Activated CD4-positive, alpha-beta T cell treated with anti-CD3 and anti-CD28 coated beads, Interleukin-2, amount 10 ng/mL, durations not matched to agents 24 days and 14 days (primary cell): Measurements from ENCODE around the gene PHKG1. TPM values are rescaled to one million over a fixed set of nuclear protein-coding genes. Genes with fewer than 3 reads are reported as not detected.
"Not testable (repeated sequence)": the region's sequence is repeated elsewhere in the genome, so short reads cannot be mapped to it uniquely, and the experiment has no call there.

Source experiments
- DNase-seq: peaks from one replicate; pipeline ENCODE4 v3.0.0; 2022
- H3K27ac Mint-ChIP-seq: one replicate; pipeline ENCODE4 v1.8.0; 2022; ENCODE audit warnings: mild to moderate bottlenecking, mixed read lengths
- H3K27me3 Mint-ChIP-seq: one replicate; pipeline ENCODE4 v1.8.0; 2022; ENCODE audit warnings: mixed read lengths
- H3K36me3 Mint-ChIP-seq: one replicate; pipeline ENCODE4 v1.8.0; 2022; ENCODE audit warnings: low read depth, mild to moderate bottlenecking, mixed read lengths
- H3K4me1 Mint-ChIP-seq: one replicate; pipeline ENCODE4 v1.8.0; 2021; ENCODE audit warnings: mixed read lengths
- H3K4me3 Mint-ChIP-seq: one replicate; pipeline ENCODE4 v1.8.0; 2022; ENCODE audit warnings: mild to moderate bottlenecking, moderate library complexity, mixed read lengths
- H3K9me3 Mint-ChIP-seq: one replicate; pipeline ENCODE4 v1.8.0; 2021; ENCODE audit warnings: mixed read lengths
- intact Hi-C: fragments of 100-400 bp; cut with micrococcal nuclease; formaldehyde crosslinking; loops from one replicate; pipeline ENCODE4 v1.15.1; 2023
- total RNA-seq: library from RNA; stranded (reverse); gene quantifications from 2 replicates; pipeline ENCODE4 v1.2.3, GENCODE V29; 2022

Gene PHKG1
- total RNA-seq, 1 donor from 2014 or later, result 5.0 TPM

GRCh38 chr7:56074371-56074791 lies 18.4 kb downstream of the PHKG1 start:
- Mint-ChIP-seq H3K4me3 (no peak overlapping the region), H3K27me3 (no peaks in the 10 kb centered on the region), H3K27ac (no peak overlapping the region), H3K4me1 (peaks cover 5% of the 10 kb centered on the region), H3K9me3 (no peaks in the 10 kb centered on the region), H3K36me3 (peaks cover 32% of the 10 kb centered on the region)
- DNase-seq, result peak; percentile 92
- intact Hi-C loops, result loop anchor here (1.0 kb wide), 2 partner anchors 69 to 433 kb away; no protein-coding TSS in a partner anchor

GRCh38 chr7:56066376-56066775 lies 26.4 kb downstream of the PHKG1 start:
- H3K4me3 Mint-ChIP-seq, H3K27me3 Mint-ChIP-seq, DNase-seq, H3K9me3 Mint-ChIP-seq, intact Hi-C loops, H3K27ac Mint-ChIP-seq: not testable (repeated sequence)
- peaks cover 42% of the 10 kb centered on the region for H3K36me3 Mint-ChIP-seq
- peaks cover 25% of the 10 kb centered on the region for H3K4me1 Mint-ChIP-seq

GRCh38 chr7:56063882-56064625 lies 28.7 kb downstream of the PHKG1 start, which contains the start of gene SUMF2:
Gene SUMF2, plus strand, starts transcription at chr7:56064286. Its CDS starts 26 bp downstream, at chr7:56064312.
- peaks cover 50% of the 10 kb centered on the region for H3K36me3 Mint-ChIP-seq

GRCh38 chr7:56063500-56063881 lies 29.3 kb downstream of the PHKG1 start:
- peak overlapping the region; percentile 96 for H3K27ac Mint-ChIP-seq

More at GRCh38 chr7:56063882-56064625, 28.7 kb downstream of the PHKG1 start, which contains the start of gene SUMF2:
- Mint-ChIP-seq H3K27ac (peak within 1 kb of the TSS; percentile 96), H3K27me3 (peaks cover 2% of the 10 kb centered on the region), H3K4me1 (peaks cover 34% of the 10 kb centered on the region), H3K9me3 (no peaks in the 10 kb centered on the region), H3K4me3 (peak within 1 kb of the TSS; percentile 94)
- DNase-seq, result peak; percentile 97
- intact Hi-C loops, result loop anchor here (1.0 to 2.0 kb wide), 4 partner anchors 13 to 99 kb away; partner anchors contain the start of genes CCT6A, CHCHD2, NIPSNAP2 and PSPH

GRCh38 chr7:56062382-56062781 lies 30.4 kb downstream of the PHKG1 start:
- intact Hi-C loops, result loop anchor here (2.0 kb wide), 1 partner anchor 98 kb away; the partner anchor contains the start of gene NIPSNAP2
- Mint-ChIP-seq H3K27me3 (peaks cover 2% of the 10 kb centered on the region), H3K9me3 (no peaks in the 10 kb centered on the region), H3K36me3 (peaks cover 60% of the 10 kb centered on the region), H3K27ac (peak overlapping the region; percentile 85), H3K4me1 (peaks cover 38% of the 10 kb centered on the region), H3K4me3 (peak overlapping the region; percentile 52)
- no peak for DNase-seq

More at GRCh38 chr7:56063500-56063881, 29.3 kb downstream of the PHKG1 start:
- Mint-ChIP-seq H3K4me1 (peaks cover 34% of the 10 kb centered on the region), H3K36me3 (peaks cover 49% of the 10 kb centered on the region), H3K4me3 (peak overlapping the region; percentile 94), H3K27me3 (peaks cover 2% of the 10 kb centered on the region), H3K9me3 (no peaks in the 10 kb centered on the region)
- no peak for DNase-seq
- intact Hi-C loops, result loop anchor here (2.0 kb wide), 1 partner anchor 99 kb away; the partner anchor contains the start of gene NIPSNAP2

GRCh38 chr7:56053993-56054392 lies 38.8 kb downstream of the PHKG1 start:
- DNase-seq, result no peak
- Mint-ChIP-seq H3K9me3 (no peaks in the 10 kb centered on the region), H3K4me3 (peak overlapping the region; percentile 33), H3K27ac (no peak overlapping the region), H3K4me1 (peaks cover 30% of the 10 kb centered on the region), H3K36me3 (peaks cover 61% of the 10 kb centered on the region), H3K27me3 (no peaks in the 10 kb centered on the region)
- intact Hi-C loops, result loop anchor here (5.0 kb wide), 3 partner anchors 102 to 482 kb away; partner anchors contain the start of genes MRPS17, VOPP1 and ZNF713

GRCh38 chr7:56053379-56053778 lies 39.4 kb downstream of the PHKG1 start:
- no peaks in the 10 kb centered on the region for H3K27me3 Mint-ChIP-seq
- no peak overlapping the region for H3K27ac Mint-ChIP-seq
- intact Hi-C loops, result loop anchor here (5.0 kb wide), 3 partner anchors 101 to 481 kb away; partner anchors contain the start of genes MRPS17, VOPP1 and ZNF713
- no peak for DNase-seq
- H3K4me3 Mint-ChIP-seq, result peak overlapping the region; percentile 100
- no peaks in the 10 kb centered on the region for H3K9me3 Mint-ChIP-seq
- peaks cover 55% of the 10 kb centered on the region for H3K36me3 Mint-ChIP-seq
- peaks cover 31% of the 10 kb centered on the region for H3K4me1 Mint-ChIP-seq

GRCh38 chr7:56051339-56052191 lies 41.2 kb downstream of the PHKG1 start, which contains the start of the genes CCT6A and PSPH:
Gene CCT6A, plus strand, starts transcription at chr7:56051765. Its CDS starts 84 bp downstream, at chr7:56051849.
Gene PSPH, minus strand, starts transcription at chr7:56051444. Its CDS starts 30,232 bp downstream, at chr7:56021212.
- no peaks in the 10 kb centered on the region for H3K9me3 Mint-ChIP-seq
- peak; percentile 98 for DNase-seq
- H3K4me3 Mint-ChIP-seq, result peak within 1 kb of the TSS; percentile 100
- peaks cover 38% of the 10 kb centered on the region for H3K36me3 Mint-ChIP-seq
- no peaks in the 10 kb centered on the region for H3K27me3 Mint-ChIP-seq
- intact Hi-C loops, result loop anchor here (1.0 to 5.0 kb wide), 8 partner anchors 13 to 685 kb away; partner anchors contain the start of genes CHCHD2, MRPS17, SUMF2 and VOPP1
- H3K4me1 Mint-ChIP-seq, result peaks cover 29% of the 10 kb centered on the region
- H3K27ac Mint-ChIP-seq, result peak within 1 kb of the TSS; percentile 98

- peaks cover 34% of the 10 kb centered on the region for H3K36me3 Mint-ChIP-seq
- H3K27me3 Mint-ChIP-seq, result no peaks in the 10 kb centered on the region
- H3K4me1 Mint-ChIP-seq, result peaks cover 26% of the 10 kb centered on the region
- intact Hi-C loops, result loop anchor here (1.0 to 5.0 kb wide), 8 partner anchors 13 to 684 kb away; partner anchors contain the start of genes CHCHD2, MRPS17, SUMF2 and VOPP1
- H3K9me3 Mint-ChIP-seq, result no peaks in the 10 kb centered on the region
- no peak for DNase-seq
- H3K4me3 Mint-ChIP-seq, result peak overlapping the region; percentile 100
- peak overlapping the region; percentile 98 for H3K27ac Mint-ChIP-seq
Observed at GRCh38 chr7:56051053-56051338, 41.8 kb downstream of the PHKG1 start.

GRCh38 chr7:56048763-56049162 lies 44.0 kb downstream of the PHKG1 start:
- H3K27me3 Mint-ChIP-seq, H3K27ac Mint-ChIP-seq, H3K4me3 Mint-ChIP-seq, DNase-seq, intact Hi-C loops, H3K9me3 Mint-ChIP-seq: not testable (repeated sequence)
- Mint-ChIP-seq H3K4me1 (peaks cover 15% of the 10 kb centered on the region), H3K36me3 (peaks cover 16% of the 10 kb centered on the region)

GRCh38 chr7:56048245-56048644 lies 44.5 kb downstream of the PHKG1 start:
- Mint-ChIP-seq H3K4me1 (peaks cover 15% of the 10 kb centered on the region), H3K4me3 (no peak overlapping the region), H3K27ac (no peak overlapping the region), H3K36me3 (peaks cover 12% of the 10 kb centered on the region), H3K9me3 (no peaks in the 10 kb centered on the region), H3K27me3 (no peaks in the 10 kb centered on the region)
- intact Hi-C loops, result no loop called here
- DNase-seq, result no peak

- H3K36me3 Mint-ChIP-seq, DNase-seq, H3K4me3 Mint-ChIP-seq, H3K27me3 Mint-ChIP-seq, H3K9me3 Mint-ChIP-seq, H3K27ac Mint-ChIP-seq, intact Hi-C loops: not testable (repeated sequence)
- peaks cover 11% of the 10 kb centered on the region for H3K4me1 Mint-ChIP-seq
Observed at GRCh38 chr7:56047446-56048116, 45.2 kb downstream of the PHKG1 start.
